ENCODE data around the gene NAA35.

Gene NAA35

DNA sequence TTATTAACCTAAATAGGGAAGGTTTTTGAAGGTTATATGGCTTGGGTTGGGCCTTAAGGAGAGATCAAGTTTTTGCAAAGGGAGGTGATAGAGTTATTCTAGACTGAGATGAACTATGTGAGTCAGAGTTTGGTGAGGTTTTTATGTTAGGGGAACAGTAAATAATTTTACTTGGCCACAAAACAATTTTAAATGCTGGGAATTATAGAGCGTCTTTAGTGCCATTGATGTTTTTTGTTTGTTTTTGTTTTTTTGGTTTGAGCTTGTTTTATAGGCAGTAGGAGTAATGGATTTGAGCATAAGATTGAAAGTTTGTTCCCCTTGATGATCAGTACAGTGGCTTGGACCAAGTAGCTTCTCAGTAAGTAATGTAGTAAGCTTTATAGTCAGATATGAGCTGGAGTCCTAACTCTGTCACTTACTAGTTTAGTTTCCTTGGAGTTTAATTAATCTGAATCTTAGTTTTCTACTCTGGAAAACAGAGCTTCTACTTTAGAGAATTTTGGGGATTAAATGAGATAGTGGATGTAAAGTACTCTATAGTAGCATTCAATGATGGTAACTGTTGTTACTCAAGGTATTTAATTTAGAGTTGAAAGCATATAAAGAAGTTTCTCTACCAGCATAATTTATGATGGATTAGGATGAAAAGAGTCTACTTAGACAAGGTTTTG, 2.9 kb downstream of the NAA35 start:
- peaks cover 12% of the 10 kb centered on the region for H3K36me3 ChIP-seq (ENCODE audit: control insufficient read depth, insufficient read depth, low read length)
- H3K27me3 ChIP-seq (ENCODE audit: control insufficient read depth, insufficient read depth, low read length, poor library complexity, severe bottlenecking): no peaks in the 10 kb centered on the region
- no peak overlapping the region for H3K4me3 ChIP-seq (ENCODE audit: insufficient read depth, low read depth, low read length)
- no peaks in the 10 kb centered on the region for H3K9me3 ChIP-seq (ENCODE audit: control insufficient read depth, low read length)
- H3K4me1 ChIP-seq (ENCODE audit: control insufficient read depth, insufficient read depth, low read length): peaks cover 3% of the 10 kb centered on the region
- 100% methylated on average over 1 of the region's 1 CpG for WGBS, 2 experiments
- no peak overlapping the region for H3K27ac ChIP-seq (ENCODE audit: insufficient read depth, low read depth, low read length, poor library complexity, severe bottlenecking)

DNA sequence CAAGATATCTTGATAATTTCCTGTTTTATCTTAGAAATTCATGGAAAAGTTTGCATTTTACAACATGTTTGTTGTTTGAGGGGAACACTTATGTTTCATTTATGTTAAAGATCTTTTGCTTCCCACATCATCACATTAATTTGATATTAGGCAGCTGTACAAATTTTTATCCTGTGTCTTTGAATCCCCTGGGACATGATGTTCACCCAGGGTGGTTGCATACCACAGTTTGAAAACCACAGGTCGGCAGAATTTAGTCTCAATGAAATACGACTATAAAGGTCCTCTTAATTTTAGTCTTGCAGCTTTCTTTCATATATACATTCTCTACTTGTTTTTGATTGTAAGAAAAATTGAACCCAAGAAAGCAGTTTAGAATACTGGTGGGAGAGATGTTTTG, 3.7 kb downstream of the NAA35 start:
- 90 to 94% methylated on average over 2 of the region's 2 CpGs for WGBS, 2 experiments
- H3K4me3 ChIP-seq (ENCODE audit: insufficient read depth, low read depth, low read length): no peak overlapping the region
- H3K27ac ChIP-seq (ENCODE audit: insufficient read depth, low read depth, low read length, poor library complexity, severe bottlenecking): no peak overlapping the region
- H3K27me3 ChIP-seq (ENCODE audit: control insufficient read depth, insufficient read depth, low read length, poor library complexity, severe bottlenecking): no peaks in the 10 kb centered on the region
- peaks cover 12% of the 10 kb centered on the region for H3K36me3 ChIP-seq (ENCODE audit: control insufficient read depth, insufficient read depth, low read length)
- H3K4me1 ChIP-seq (ENCODE audit: control insufficient read depth, insufficient read depth, low read length): peaks cover 3% of the 10 kb centered on the region
- H3K9me3 ChIP-seq (ENCODE audit: control insufficient read depth, low read length): no peaks in the 10 kb centered on the region

DNA sequence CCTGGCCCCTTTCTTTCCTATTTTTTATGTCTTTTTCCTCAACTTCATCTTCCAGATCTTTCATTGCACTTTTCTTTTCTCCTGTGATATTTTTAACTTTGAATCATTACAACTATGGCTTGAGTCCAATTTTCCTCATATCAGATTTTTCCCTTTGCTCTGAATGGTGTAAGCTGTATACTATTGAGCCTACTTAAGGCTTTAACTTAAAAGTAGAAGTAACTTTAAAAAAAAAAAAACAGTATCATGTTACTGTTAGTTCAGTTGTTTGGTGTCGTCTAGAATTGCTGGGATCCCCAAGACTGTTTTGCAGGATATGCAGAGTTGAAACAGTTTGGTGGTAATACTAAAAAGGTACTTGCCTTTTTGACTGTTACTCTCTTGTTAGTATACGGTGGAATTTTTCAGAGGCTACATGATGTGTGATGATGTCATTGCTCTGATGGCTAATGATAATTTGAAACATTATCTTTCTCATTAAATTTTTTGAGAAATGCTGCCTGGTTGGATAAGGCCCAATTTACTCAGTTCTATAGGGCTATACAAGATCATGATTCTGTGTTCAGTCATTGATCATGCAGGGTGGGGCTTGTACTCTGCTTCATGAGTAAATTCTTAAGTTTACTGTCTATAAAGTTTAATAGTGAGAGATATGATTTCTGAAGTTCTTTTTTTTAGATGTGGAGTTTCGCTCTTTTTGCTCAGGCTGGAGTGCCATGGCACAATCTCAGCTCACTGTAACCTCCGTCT, 8.8 kb downstream of the NAA35 start:
- Histone ChIP-seq H3K4me3 (ENCODE audit: insufficient read depth, low read depth, low read length) (no peak overlapping the region), H3K27ac (ENCODE audit: insufficient read depth, low read depth, low read length, poor library complexity, severe bottlenecking) (no peak overlapping the region), H3K9me3 (ENCODE audit: control insufficient read depth, low read length) (no peaks in the 10 kb centered on the region), H3K27me3 (ENCODE audit: control insufficient read depth, insufficient read depth, low read length, poor library complexity, severe bottlenecking) (no peaks in the 10 kb centered on the region), H3K36me3 (ENCODE audit: control insufficient read depth, insufficient read depth, low read length) (peaks cover 4% of the 10 kb centered on the region), H3K4me1 (ENCODE audit: control insufficient read depth, insufficient read depth, low read length) (no peaks in the 10 kb centered on the region)
- 93 to 95% methylated on average over 4 of the region's 4 CpGs for WGBS, 2 experiments

DNA sequence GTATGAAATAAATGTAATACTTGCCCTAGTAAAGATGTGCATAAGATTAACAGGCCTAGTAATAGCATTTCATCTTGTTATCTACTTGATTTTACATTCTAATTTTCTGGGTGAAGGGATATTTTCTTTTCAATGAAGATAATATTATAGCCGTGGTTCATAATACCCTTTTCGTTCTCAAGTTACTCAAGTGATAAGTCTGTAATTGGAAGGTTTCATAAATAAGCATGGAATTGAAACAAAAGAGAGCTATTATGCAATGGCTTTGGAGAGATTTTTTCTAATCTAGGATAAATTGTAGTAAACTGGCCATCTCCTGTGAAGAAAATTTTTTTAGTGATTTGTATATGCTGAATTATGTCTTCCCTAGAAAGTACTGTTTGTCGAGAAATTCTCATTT, 19.0 kb downstream of the NAA35 start:
- Histone ChIP-seq H3K27me3 (ENCODE audit: control insufficient read depth, insufficient read depth, low read length, poor library complexity, severe bottlenecking) (no peaks in the 10 kb centered on the region), H3K36me3 (ENCODE audit: control insufficient read depth, insufficient read depth, low read length) (peaks cover 7% of the 10 kb centered on the region), H3K4me1 (ENCODE audit: control insufficient read depth, insufficient read depth, low read length) (no peaks in the 10 kb centered on the region), H3K27ac (ENCODE audit: insufficient read depth, low read depth, low read length, poor library complexity, severe bottlenecking) (no peak overlapping the region), H3K4me3 (ENCODE audit: insufficient read depth, low read depth, low read length) (no peak overlapping the region), H3K9me3 (ENCODE audit: control insufficient read depth, low read length) (no peaks in the 10 kb centered on the region)
- WGBS, 2 experiments: 100% methylated on average over 2 to 3 of the region's 3 CpGs

DNA sequence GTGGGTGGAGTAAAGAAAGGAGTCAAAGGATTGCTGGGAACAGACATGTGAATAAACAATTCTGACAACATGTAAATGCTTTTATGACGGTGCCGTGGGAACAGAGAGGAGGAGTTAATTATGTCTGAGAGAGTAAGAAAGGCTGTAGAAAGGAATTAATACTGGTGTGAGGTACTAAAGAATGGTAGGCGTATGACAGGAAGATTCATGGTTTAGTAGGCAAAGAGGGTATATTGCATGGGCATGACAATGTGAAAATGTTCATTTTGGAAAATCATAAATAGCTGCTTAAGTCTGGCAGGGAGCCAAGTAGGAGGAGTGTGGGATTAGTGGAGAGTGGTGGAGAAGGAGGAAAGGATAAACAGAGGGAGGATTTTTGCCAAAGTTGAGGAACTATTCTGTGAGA, 19.7 kb downstream of the NAA35 start:
- Histone ChIP-seq H3K4me3 (ENCODE audit: insufficient read depth, low read depth, low read length) (no peak overlapping the region), H3K27me3 (ENCODE audit: control insufficient read depth, insufficient read depth, low read length, poor library complexity, severe bottlenecking) (no peaks in the 10 kb centered on the region), H3K9me3 (ENCODE audit: control insufficient read depth, low read length) (no peaks in the 10 kb centered on the region), H3K27ac (ENCODE audit: insufficient read depth, low read depth, low read length, poor library complexity, severe bottlenecking) (no peak overlapping the region), H3K36me3 (ENCODE audit: control insufficient read depth, insufficient read depth, low read length) (peaks cover 7% of the 10 kb centered on the region), H3K4me1 (ENCODE audit: control insufficient read depth, insufficient read depth, low read length) (no peaks in the 10 kb centered on the region)
- WGBS, 2 experiments: 92 to 96% methylated on average over 3 of the region's 3 CpGs

DNA sequence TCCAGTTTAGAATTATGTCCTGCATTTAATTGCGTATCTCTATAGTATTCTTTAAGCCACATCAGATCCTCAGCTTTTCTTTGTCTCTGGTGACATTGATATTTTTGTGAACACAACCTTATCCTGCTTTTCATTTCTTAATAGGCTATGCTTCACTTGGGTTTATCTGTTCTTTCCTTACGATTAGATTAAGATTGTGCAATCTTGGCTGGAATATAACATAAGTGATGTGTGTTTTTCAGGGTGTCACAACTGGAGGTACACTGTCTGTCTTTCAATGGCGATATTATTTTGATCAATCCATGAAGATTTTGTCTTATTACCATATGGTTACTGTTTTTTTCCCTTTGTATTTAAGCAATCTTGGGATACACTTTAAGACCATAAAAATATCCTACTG, 23.6 kb downstream of the NAA35 start:
- Histone ChIP-seq H3K4me3 (ENCODE audit: insufficient read depth, low read depth, low read length) (no peak overlapping the region), H3K9me3 (ENCODE audit: control insufficient read depth, low read length) (no peaks in the 10 kb centered on the region), H3K27ac (ENCODE audit: insufficient read depth, low read depth, low read length, poor library complexity, severe bottlenecking) (no peak overlapping the region), H3K4me1 (ENCODE audit: control insufficient read depth, insufficient read depth, low read length) (no peaks in the 10 kb centered on the region), H3K36me3 (ENCODE audit: control insufficient read depth, insufficient read depth, low read length) (peaks cover 11% of the 10 kb centered on the region), H3K27me3 (ENCODE audit: control insufficient read depth, insufficient read depth, low read length, poor library complexity, severe bottlenecking) (no peaks in the 10 kb centered on the region)
- WGBS, 2 experiments: 87 to 100% methylated on average over 2 to 3 of the region's 3 CpGs

DNA sequence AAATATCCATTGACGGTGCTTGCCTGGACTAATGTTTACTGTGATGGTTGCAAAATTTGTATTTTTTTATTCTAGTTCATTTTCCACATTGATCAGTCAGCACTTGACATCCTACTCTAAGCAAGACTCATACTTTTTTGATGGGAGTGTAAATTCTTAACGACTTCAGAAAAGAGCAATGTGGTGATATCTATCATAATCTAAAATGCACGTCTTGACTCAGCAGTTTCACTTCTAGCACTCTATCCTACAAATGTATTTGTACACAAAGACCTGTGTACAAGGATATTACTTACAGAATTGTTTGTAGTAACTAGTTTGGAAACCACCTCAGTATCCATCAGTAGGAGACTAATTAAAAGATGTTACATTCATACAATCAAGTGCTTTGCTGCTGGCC, 24.0 kb downstream of the NAA35 start:
- no peaks in the 10 kb centered on the region for H3K9me3 ChIP-seq (ENCODE audit: control insufficient read depth, low read length)
- H3K27ac ChIP-seq (ENCODE audit: insufficient read depth, low read depth, low read length, poor library complexity, severe bottlenecking): no peak overlapping the region
- no peaks in the 10 kb centered on the region for H3K27me3 ChIP-seq (ENCODE audit: control insufficient read depth, insufficient read depth, low read length, poor library complexity, severe bottlenecking)
- peaks cover 7% of the 10 kb centered on the region for H3K36me3 ChIP-seq (ENCODE audit: control insufficient read depth, insufficient read depth, low read length)
- H3K4me3 ChIP-seq (ENCODE audit: insufficient read depth, low read depth, low read length): no peak overlapping the region
- 91% methylated on average over 3 of the region's 3 CpGs; no CpG with 5 or more reads in 1 of the 2 experiments for WGBS, 2 experiments
- no peaks in the 10 kb centered on the region for H3K4me1 ChIP-seq (ENCODE audit: control insufficient read depth, insufficient read depth, low read length)

DNA sequence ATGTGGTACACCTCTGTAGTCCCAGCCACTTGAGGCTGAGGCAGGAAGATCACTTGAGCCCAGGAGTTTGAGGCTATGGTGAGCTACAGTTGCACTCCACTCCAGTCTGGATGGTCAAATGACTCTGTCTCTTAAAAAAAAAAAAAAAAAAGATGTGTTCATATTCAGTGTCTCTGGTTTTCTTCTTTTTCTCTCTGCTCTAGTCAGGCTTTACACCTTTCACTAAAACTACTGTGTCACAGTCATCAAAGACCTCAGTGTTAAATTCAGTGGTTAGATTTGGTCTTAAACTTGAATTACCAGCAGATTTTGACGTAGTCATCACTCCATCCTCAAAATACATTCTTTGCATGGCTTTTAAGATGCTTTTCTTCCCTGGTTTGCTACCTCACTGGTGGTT, 28.8 kb downstream of the NAA35 start:
- Histone ChIP-seq H3K4me3 (ENCODE audit: insufficient read depth, low read depth, low read length) (no peak overlapping the region), H3K9me3 (ENCODE audit: control insufficient read depth, low read length) (no peaks in the 10 kb centered on the region), H3K4me1 (ENCODE audit: control insufficient read depth, insufficient read depth, low read length) (no peaks in the 10 kb centered on the region), H3K36me3 (ENCODE audit: control insufficient read depth, insufficient read depth, low read length) (peaks cover 4% of the 10 kb centered on the region), H3K27me3 (ENCODE audit: control insufficient read depth, insufficient read depth, low read length, poor library complexity, severe bottlenecking) (no peaks in the 10 kb centered on the region), H3K27ac (ENCODE audit: insufficient read depth, low read depth, low read length, poor library complexity, severe bottlenecking) (no peak overlapping the region)
- WGBS, 2 experiments: 91 to 100% methylated on average over 1 of the region's 1 CpG

DNA sequence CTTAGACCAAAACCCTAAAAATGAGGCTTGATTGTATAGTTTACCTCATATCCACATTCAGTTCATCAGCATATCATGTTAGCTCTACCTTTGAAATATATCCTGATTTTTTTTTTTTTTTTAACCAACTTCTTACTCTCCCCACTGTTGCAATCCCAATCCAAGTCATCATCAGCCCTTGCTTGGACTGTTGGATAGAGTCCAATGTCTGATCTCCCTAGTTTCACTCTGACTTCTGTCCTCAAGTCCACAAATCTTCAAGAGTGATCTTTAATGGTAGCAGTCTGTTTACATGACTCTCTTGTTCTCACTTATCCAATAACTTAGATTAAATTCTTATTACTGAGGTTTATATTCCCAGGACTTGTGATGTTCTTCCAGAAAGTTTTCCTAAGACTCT, 30.8 kb downstream of the NAA35 start:
- Histone ChIP-seq H3K9me3 (ENCODE audit: control insufficient read depth, low read length) (no peaks in the 10 kb centered on the region), H3K27ac (ENCODE audit: insufficient read depth, low read depth, low read length, poor library complexity, severe bottlenecking) (no peak overlapping the region), H3K27me3 (ENCODE audit: control insufficient read depth, insufficient read depth, low read length, poor library complexity, severe bottlenecking) (no peaks in the 10 kb centered on the region), H3K4me3 (ENCODE audit: insufficient read depth, low read depth, low read length) (no peak overlapping the region), H3K36me3 (ENCODE audit: control insufficient read depth, insufficient read depth, low read length) (no peaks in the 10 kb centered on the region), H3K4me1 (ENCODE audit: control insufficient read depth, insufficient read depth, low read length) (no peaks in the 10 kb centered on the region)

DNA sequence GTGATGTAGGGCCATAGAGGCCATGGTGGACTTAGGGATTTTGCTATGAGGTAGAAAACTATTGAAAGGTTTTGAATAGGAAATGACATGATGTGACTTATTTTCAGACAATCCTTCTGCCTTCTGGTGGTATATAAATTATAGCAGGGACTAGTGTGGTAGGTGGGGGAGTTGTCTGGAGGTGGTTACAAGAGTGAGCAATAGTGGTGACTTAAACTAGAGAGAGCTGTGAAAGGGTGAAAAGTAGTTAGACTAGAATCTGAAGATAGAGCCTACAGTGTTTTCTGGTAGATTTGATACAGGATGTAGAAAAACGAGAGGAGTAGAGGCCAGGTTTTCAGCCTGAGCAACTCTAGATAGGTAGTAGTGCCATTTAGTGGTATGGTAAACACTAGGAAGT, 32.3 kb downstream of the NAA35 start:
- Histone ChIP-seq H3K27me3 (ENCODE audit: control insufficient read depth, insufficient read depth, low read length, poor library complexity, severe bottlenecking) (no peaks in the 10 kb centered on the region), H3K4me3 (ENCODE audit: insufficient read depth, low read depth, low read length) (no peak overlapping the region), H3K4me1 (ENCODE audit: control insufficient read depth, insufficient read depth, low read length) (no peaks in the 10 kb centered on the region), H3K36me3 (ENCODE audit: control insufficient read depth, insufficient read depth, low read length) (peaks cover 3% of the 10 kb centered on the region), H3K27ac (ENCODE audit: insufficient read depth, low read depth, low read length, poor library complexity, severe bottlenecking) (no peak overlapping the region), H3K9me3 (ENCODE audit: control insufficient read depth, low read length) (no peaks in the 10 kb centered on the region)
- 87 to 91% methylated on average over 1 of the region's 1 CpG for WGBS, 2 experiments
